D721Med (cell line): ENCODE data around the gene CEP57.

ENCODE experiments used
- DNase-seq: peaks from one replicate; pipeline ENCODE4 v3.0.0; 2011; ENCODE audit warnings: low spot score; ENCODE audit not compliant: insufficient read length
- FAIRE-seq: peaks from 2 replicates; lab custom pipeline; 2011; peaks lifted over from hg19 to GRCh38; lab: Jason Lieb, UNC
- CTCF ChIP-seq: IDR thresholded peaks from 2 replicates; pipeline ENCODE4 v1.5.1; 2012; ENCODE audit warnings: mild to moderate bottlenecking, control low read depth; ENCODE audit not compliant: insufficient read depth; ENCODE audit errors: missing control alignments

CEP57 gene

GRCh38 chr11:95790933-95791708 lies 823 bp downstream of the CEP57 start:
- DNase-seq (no peak), FAIRE-seq (no peak)
- TF ChIP-seq CTCF, result no peak

- DNase-seq, result no peak
- no peak for FAIRE-seq
- TF ChIP-seq CTCF, result no peak
Observed at GRCh38 chr11:95791709-95792033, 1.4 kb downstream of the CEP57 start.

- TF ChIP-seq CTCF, result no peak
- DNase-seq, result no peak
- no peak for FAIRE-seq
Observed at GRCh38 chr11:95792200-95792599, 1.9 kb downstream of the CEP57 start.

- FAIRE-seq (no peak), DNase-seq (no peak)
- no peak for TF ChIP-seq CTCF
Observed at GRCh38 chr11:95792700-95793099, 2.4 kb downstream of the CEP57 start.

GRCh38 chr11:95793116-95793515 lies 2.8 kb downstream of the CEP57 start:
- no peak for TF ChIP-seq CTCF
- no peak for FAIRE-seq
- DNase-seq, result no peak

- no peak for DNase-seq
- no peak for FAIRE-seq
- no peak for TF ChIP-seq CTCF
Observed at GRCh38 chr11:95794086-95794485, 3.8 kb downstream of the CEP57 start.

GRCh38 chr11:95795627-95796295 lies 5.5 kb downstream of the CEP57 start:
- FAIRE-seq (no peak), DNase-seq (no peak)
- TF ChIP-seq CTCF, result no peak
